Transverse colon (tissue), 4 donors: Measurements from ENCODE around the gene TBX1. TPM values are rescaled to one million over a fixed set of nuclear protein-coding genes. Genes with fewer than 3 reads are reported as not detected.

Experiments used
- DNase-seq: peaks from one replicate; pipeline ENCODE4 v3.0.0-alpha.2; 2019
- H3K27ac ChIP-seq, 4 donors: fragments of 200-600 bp; sonication (generic); 2 replicates each; pipeline ENCODE4 v1.5.1; 2016 to 2018; ENCODE audit warnings: inconsistent platforms in 4 of 4
- H3K27me3 ChIP-seq: fragments of 200-600 bp; sonication (generic); 2 replicates; pipeline ENCODE4 v1.5.1; 2017; ENCODE audit warnings: inconsistent platforms
- H3K36me3 ChIP-seq, 4 donors: fragments of 200-600 bp; sonication (generic); 2 replicates each; pipeline ENCODE4 v1.5.1; 2017 to 2019; ENCODE audit warnings: inconsistent platforms in 4 of 4
- H3K4me1 ChIP-seq, 4 donors: fragments of 200-600 bp; sonication (generic); 2 replicates each; pipeline ENCODE4 v1.5.1; 2017 to 2020; ENCODE audit warnings: inconsistent platforms in 4 of 4
- H3K4me3 ChIP-seq, 4 donors: fragments of 200-600 bp; sonication (generic); 1 replicate in 1 of 4; 2 replicates in 3 of 4; pipeline versions ENCODE4 v1.5.1 to v1.6.1; 2017 to 2019; ENCODE audit warnings: inconsistent platforms in 4 of 4
- H3K9me3 ChIP-seq, 2 donors: fragments of 200-600 bp; sonication (generic); 2 replicates each; pipeline ENCODE4 v1.5.1; 2017 to 2019; ENCODE audit warnings: inconsistent platforms in 2 of 2
- EP300 ChIP-seq: sonication (generic); formaldehyde crosslinking; IDR thresholded peaks from one replicate; pipeline ENCODE4 v1.6.1; 2017; ENCODE audit warnings: antibody characterized with exemption, low read depth
- POLR2A ChIP-seq: fragments of 450-650 bp; IDR thresholded peaks from one replicate; pipeline ENCODE4 v1.6.1; 2016; ENCODE audit warnings: antibody characterized with exemption, mild to moderate bottlenecking, moderate library complexity
- POLR2AphosphoS5 ChIP-seq, 3 donors: sonication (generic); formaldehyde crosslinking; IDR thresholded peaks; one replicate each; pipeline ENCODE4 v1.6.1; 2016; ENCODE audit warnings: antibody characterized with exemption in 3 of 3
- WGBS, 2 donors: methylation state at CpG; one replicate each; pipeline ENCODE4 v1.1.5; 2018; ENCODE audit warnings: low coverage in 1 of 2; 5-methylcytosine and 5-hydroxymethylcytosine counted together
- in situ Hi-C, 4 donors: fragments of 200-750 bp; cut with MboI; loops; one replicate each; pipeline versions ENCODE4 v1.15.0 to v1.15.1; 2017; ENCODE audit warnings: low sequenced_read_pairs in 3 of 4, low pct_ligation_motif_present in 1 of 4, low pct_unique_long_range_greater_than_20kb in 1 of 4
- intact Hi-C: fragments of 100-400 bp; cut with DNase I; formaldehyde crosslinking; loops from one replicate; pipeline ENCODE4 v1.15.1; 2023; ENCODE audit warnings: low total_unique reads
- total RNA-seq, 4 donors: library from RNA; depleted of rRNA; stranded (reverse); fragments of >200 nt; gene quantifications; one replicate each; pipeline ENCODE4 v1.1.0, GENCODE V29; 2016
- TF ChIP-seq, protein P1 (sequence below), 5 experiments: fragments of 200-600 bp in 3 of 5; fragments of 450-650 bp in 2 of 5; sonication (generic) in 3 of 5; IDR thresholded peaks; 1 replicate in 2 of 5; 2 replicates in 3 of 5; pipeline ENCODE4 v1.5.1; 2016 to 2017; ENCODE audit warnings: antibody characterized with exemption in 5 of 5, inconsistent platforms in 3 of 5, mild to moderate bottlenecking in 2 of 5, moderate library complexity in 1 of 5

TBX1 gene
- total RNA-seq, 4 donors from 2014 or later = 1.1 to 1.3 TPM; not detected in 2

GRCh38 chr22:19745155-19746101, 15.2 kb upstream of the TBX1 start:
- in situ Hi-C loops (no loop called here), intact Hi-C loops (no loop called here)
- no peaks in the 10 kb centered on the region for H3K36me3 ChIP-seq
- WGBS, 2 donors = 57% methylated on average over 17 of the region's 24 CpGs; no CpG with 5 or more reads in 1 of the 2 donors
- H3K4me1 ChIP-seq = no peaks in the 10 kb centered on the region
- no peaks in the 10 kb centered on the region for H3K9me3 ChIP-seq
- DNase-seq = no peak
- no peak overlapping the region for H3K4me3 ChIP-seq
- H3K27ac ChIP-seq = no peak overlapping the region
- peaks cover 3% of the 10 kb centered on the region for H3K27me3 ChIP-seq
- TF ChIP-seq, protein P1, sequence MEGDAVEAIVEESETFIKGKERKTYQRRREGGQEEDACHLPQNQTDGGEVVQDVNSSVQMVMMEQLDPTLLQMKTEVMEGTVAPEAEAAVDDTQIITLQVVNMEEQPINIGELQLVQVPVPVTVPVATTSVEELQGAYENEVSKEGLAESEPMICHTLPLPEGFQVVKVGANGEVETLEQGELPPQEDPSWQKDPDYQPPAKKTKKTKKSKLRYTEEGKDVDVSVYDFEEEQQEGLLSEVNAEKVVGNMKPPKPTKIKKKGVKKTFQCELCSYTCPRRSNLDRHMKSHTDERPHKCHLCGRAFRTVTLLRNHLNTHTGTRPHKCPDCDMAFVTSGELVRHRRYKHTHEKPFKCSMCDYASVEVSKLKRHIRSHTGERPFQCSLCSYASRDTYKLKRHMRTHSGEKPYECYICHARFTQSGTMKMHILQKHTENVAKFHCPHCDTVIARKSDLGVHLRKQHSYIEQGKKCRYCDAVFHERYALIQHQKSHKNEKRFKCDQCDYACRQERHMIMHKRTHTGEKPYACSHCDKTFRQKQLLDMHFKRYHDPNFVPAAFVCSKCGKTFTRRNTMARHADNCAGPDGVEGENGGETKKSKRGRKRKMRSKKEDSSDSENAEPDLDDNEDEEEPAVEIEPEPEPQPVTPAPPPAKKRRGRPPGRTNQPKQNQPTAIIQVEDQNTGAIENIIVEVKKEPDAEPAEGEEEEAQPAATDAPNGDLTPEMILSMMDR (IDR thresholded peaks at IDR 0.05) = no peak
- TF ChIP-seq EP300 (no peak), POLR2AphosphoS5 (IDR thresholded peaks at IDR 0.05) (no peak), POLR2A (no peak)

- Histone ChIP-seq H3K27me3 (peaks cover 13% of the 10 kb centered on the region), H3K36me3 (no peaks in the 10 kb centered on the region), H3K4me1 (no peaks in the 10 kb centered on the region), H3K27ac (no peak overlapping the region), H3K4me3 (no peak overlapping the region), H3K9me3 (no peaks in the 10 kb centered on the region)
- in situ Hi-C loops = no loop called here
- no peak for TF ChIP-seq POLR2A
- no peak for DNase-seq
- intact Hi-C loops = no loop called here
- 88% methylated on average over 12 of the region's 13 CpGs; no CpG with 5 or more reads in 1 of the 2 donors for WGBS, 2 donors
Measured at GRCh38 chr22:19746726-19747125, 13.9 kb upstream of the TBX1 start.

GRCh38 chr22:19747551-19747950, 13.0 kb upstream of the TBX1 start:
- no peaks in the 10 kb centered on the region for H3K36me3 ChIP-seq
- in situ Hi-C loops (no loop called here), intact Hi-C loops (no loop called here)
- H3K4me3 ChIP-seq = no peak overlapping the region
- TF ChIP-seq EP300 (no peak), POLR2A (no peak), POLR2AphosphoS5 (IDR thresholded peaks at IDR 0.05) (no peak)
- TF ChIP-seq, protein P1 (IDR thresholded peaks at IDR 0.05) = no peak
- peaks cover 21% of the 10 kb centered on the region for H3K27me3 ChIP-seq
- WGBS, 2 donors = 64% methylated on average over 9 of the region's 12 CpGs; no CpG with 5 or more reads in 1 of the 2 donors
- no peak overlapping the region for H3K27ac ChIP-seq
- no peaks in the 10 kb centered on the region for H3K4me1 ChIP-seq
- no peaks in the 10 kb centered on the region for H3K9me3 ChIP-seq
- DNase-seq = no peak

GRCh38 chr22:19748139-19748538, 12.4 kb upstream of the TBX1 start:
- Histone ChIP-seq H3K27me3 (peaks cover 26% of the 10 kb centered on the region), H3K4me1 (no peaks in the 10 kb centered on the region), H3K4me3 (no peak overlapping the region), H3K9me3 (no peaks in the 10 kb centered on the region), H3K27ac (no peak overlapping the region), H3K36me3 (no peaks in the 10 kb centered on the region)
- in situ Hi-C loops = no loop called here
- DNase-seq = no peak
- 10 to 64% methylated on average over 1 to 4 of the region's 4 CpGs for WGBS, 2 donors
- TF ChIP-seq, protein P1 (IDR thresholded peaks at IDR 0.05) = no peak
- TF ChIP-seq POLR2A (no peak), POLR2AphosphoS5 (IDR thresholded peaks at IDR 0.05) (no peak), EP300 (no peak)
- intact Hi-C loops = no loop called here
